K562 (cell line): Measurements from ENCODE around the gene CRABP2. TPM values are rescaled to one million over a fixed set of nuclear protein-coding genes. Genes with fewer than 3 reads are reported as not detected.
A peak's percentile ranks its signal among the peaks of the same experiment; 100 is the strongest.

Source experiments
- ARID2 ChIP-seq: fragments of 450-650 bp; IDR thresholded peaks from 2 replicates; pipeline ENCODE4 v1.6.1; 2017; ENCODE audit warnings: antibody characterized with exemption, mild to moderate bottlenecking
- BRD4 ChIP-seq: fragments of 200-600 bp; sonication (generic); IDR thresholded peaks from 2 replicates; pipeline ENCODE4 v1.6.1; 2017; ENCODE audit warnings: inconsistent platforms
- CBX2 ChIP-seq: fragments of 200-600 bp; sonication (generic); IDR thresholded peaks from one replicate; pipeline ENCODE4 v1.6.1; 2012; ENCODE audit warnings: mild to moderate bottlenecking, low read length, inconsistent platforms; ENCODE audit not compliant: insufficient read depth, poor library complexity, severe bottlenecking
- CTBP1 ChIP-seq: fragments of 450-650 bp; IDR thresholded peaks from 2 replicates; pipeline ENCODE4 v1.6.1; 2016; ENCODE audit warnings: borderline replicate concordance
- DIDO1 ChIP-seq: fragments of 450-650 bp; IDR thresholded peaks from 2 replicates; pipeline ENCODE4 v1.6.1; 2016; ENCODE audit warnings: low read depth, missing biosample characterization, missing genetic modification characterization
- EWSR1 ChIP-seq: fragments of 450-650 bp; IDR thresholded peaks from 2 replicates; pipeline ENCODE4 v1.6.1; 2018; ENCODE audit warnings: borderline replicate concordance, mild to moderate bottlenecking, low read depth, moderate library complexity; ENCODE audit not compliant: partially characterized antibody
- LCOR ChIP-seq: sonication (generic); formaldehyde crosslinking; IDR thresholded peaks from 2 replicates; pipeline ENCODE4 v1.8.0; 2022; ENCODE audit warnings: mild to moderate bottlenecking, missing genetic modification reagents
- MAFK ChIP-seq: IDR thresholded peaks from 2 replicates; pipeline ENCODE4 v1.6.1; 2011; ENCODE audit warnings: low read length, improper control_type of control experiment
- NEUROD1 ChIP-seq: fragments of 150-350 bp; IDR thresholded peaks from 2 replicates; pipeline ENCODE4 v1.6.1; 2014; ENCODE audit warnings: borderline replicate concordance, low read length, low read depth; ENCODE audit not compliant: partially characterized antibody
- SIX5 ChIP-seq, 2 experiments: IDR thresholded peaks; 2 replicates each; pipeline ENCODE4 v1.6.1; 2011; ENCODE audit warnings: low read length in 2 of 2, borderline replicate concordance in 1 of 2, low read depth in 1 of 2, mild to moderate bottlenecking in 1 of 2, moderate library complexity in 1 of 2; ENCODE audit not compliant: insufficient read depth in 1 of 2
- ZBTB7A ChIP-seq: IDR thresholded peaks from 2 replicates; pipeline ENCODE4 v1.6.1; 2011; ENCODE audit warnings: low read depth, mild to moderate bottlenecking, low read length, moderate library complexity, borderline replicate concordance; ENCODE audit not compliant: control insufficient read depth
- ZNF133 ChIP-seq: fragments of 250-450 bp; sonication (Bioruptor Pico); IDR thresholded peaks from 2 replicates; pipeline ENCODE4 v1.4.0; 2020; ENCODE audit warnings: mild to moderate bottlenecking
- ZNF197 ChIP-seq: fragments of 200-800 bp; sonication (Bioruptor generic); IDR thresholded peaks from 2 replicates; pipeline ENCODE4 v1.6.1; 2016; ENCODE audit warnings: low read depth, missing genetic modification characterization, missing compliant biosample characterization
- ZNF764 ChIP-seq: fragments of 250-450 bp; sonication (Bioruptor Pico); IDR thresholded peaks from 2 replicates; pipeline ENCODE4 v1.4.0; 2020; ENCODE audit warnings: low read depth, mild to moderate bottlenecking, moderate library complexity
- polyA plus RNA-seq, 8 experiments: library from polyadenylated mRNA; depleted of rRNA in 4 of 8; stranded (reverse) in 5 of 8; unstranded in 3 of 8; fragments of >200 nt; fragmentation: Nextera tagmentation in 2 of 8; fragmentation: Illumina TruSeq in 1 of 8; extraction: Ambion mirVana in 2 of 8; extraction: Trizol in 1 of 8; gene quantifications; 2 replicates each; pipeline versions ENCODE4 v1.2.1 to v1.2.3, GENCODE V29; 2011 to 2014; ENCODE audit warnings: inconsistent platforms in 1 of 8, missing spikeins in 1 of 8
- total RNA-seq, 7 experiments: library from RNA; depleted of rRNA in 6 of 7; stranded (reverse); fragments of >200 nt in 6 of 7; fragmentation: Illumina TruSeq in 2 of 7; extraction: Trizol in 2 of 7; gene quantifications; 2 replicates each; pipeline versions ENCODE4 v1.2.1 to v1.2.3, GENCODE V29; 2011 to 2021; ENCODE audit warnings: low replicate concordance in 1 of 7
- TF ChIP-seq, protein P1 (sequence below): sonication (generic); formaldehyde crosslinking; IDR thresholded peaks from 2 replicates; pipeline ENCODE4 v1.8.1; 2023; ENCODE audit warnings: mild to moderate bottlenecking, missing genetic modification reagents
- TF ChIP-seq, protein P2 (sequence below), 2 experiments: fragments of 450-650 bp; formaldehyde crosslinking in 1 of 2; IDR thresholded peaks; 2 replicates each; pipeline versions ENCODE4 v1.4.0 to v1.6.1; 2014 to 2020; ENCODE audit warnings: mild to moderate bottlenecking in 2 of 2, borderline replicate concordance in 1 of 2, low read depth in 1 of 2
- TF ChIP-seq, protein P3 (sequence below): sonication (generic); IDR thresholded peaks from 2 replicates; pipeline ENCODE4 v1.6.1; 2016

The CRABP2 gene
- total and polyA plus RNA-seq, 9 of the 15 experiments (the other 6 are each of a cell fraction or from before 2014, with no cell fraction given), result 0.30 to 2.5 (median 0.82) TPM

DNA sequence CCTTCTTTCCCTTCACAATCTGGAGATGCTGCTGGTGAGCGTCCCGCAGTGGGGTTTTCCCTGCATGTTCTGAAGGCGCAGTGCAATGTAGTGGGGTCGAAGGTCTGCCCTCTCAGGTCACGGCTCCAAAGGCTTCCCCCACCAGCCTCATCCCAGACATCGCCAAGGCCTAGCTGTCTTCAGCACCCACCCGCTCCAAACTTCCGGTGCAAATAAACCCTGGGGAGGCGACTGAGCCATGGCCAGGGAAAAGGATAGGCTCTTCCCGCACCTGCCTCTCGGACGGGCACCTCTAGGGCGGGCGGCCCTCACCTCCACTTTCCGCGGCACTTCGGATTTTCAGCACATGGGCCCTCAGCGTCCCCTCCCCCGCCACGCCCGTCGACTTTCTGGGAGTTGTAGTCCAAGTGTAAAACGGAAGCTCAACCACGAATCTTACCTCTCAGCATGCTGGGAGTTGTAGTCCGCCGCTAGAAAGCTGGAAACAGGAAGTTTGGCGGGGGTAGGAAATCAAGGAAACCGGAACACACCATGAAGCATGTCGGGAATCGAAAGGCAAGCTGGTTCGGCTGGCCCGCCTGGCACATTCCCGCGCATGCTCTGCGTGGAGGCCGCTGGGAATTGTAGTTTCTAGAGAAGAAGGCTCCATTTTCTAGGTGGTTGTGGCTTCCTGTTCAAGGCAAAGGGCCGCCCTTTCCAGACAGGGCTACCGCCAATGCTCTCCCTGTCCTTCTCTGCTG, 35.5 kb upstream of the CRABP2 start, which contains the start of gene MRPL24 (continued):
- no peak for TF ChIP-seq ZNF764 (CRISPR knock-in tag)
- TF ChIP-seq, protein P1, sequence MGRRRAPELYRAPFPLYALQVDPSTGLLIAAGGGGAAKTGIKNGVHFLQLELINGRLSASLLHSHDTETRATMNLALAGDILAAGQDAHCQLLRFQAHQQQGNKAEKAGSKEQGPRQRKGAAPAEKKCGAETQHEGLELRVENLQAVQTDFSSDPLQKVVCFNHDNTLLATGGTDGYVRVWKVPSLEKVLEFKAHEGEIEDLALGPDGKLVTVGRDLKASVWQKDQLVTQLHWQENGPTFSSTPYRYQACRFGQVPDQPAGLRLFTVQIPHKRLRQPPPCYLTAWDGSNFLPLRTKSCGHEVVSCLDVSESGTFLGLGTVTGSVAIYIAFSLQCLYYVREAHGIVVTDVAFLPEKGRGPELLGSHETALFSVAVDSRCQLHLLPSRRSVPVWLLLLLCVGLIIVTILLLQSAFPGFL, result no peak
- TF ChIP-seq, protein P2, sequence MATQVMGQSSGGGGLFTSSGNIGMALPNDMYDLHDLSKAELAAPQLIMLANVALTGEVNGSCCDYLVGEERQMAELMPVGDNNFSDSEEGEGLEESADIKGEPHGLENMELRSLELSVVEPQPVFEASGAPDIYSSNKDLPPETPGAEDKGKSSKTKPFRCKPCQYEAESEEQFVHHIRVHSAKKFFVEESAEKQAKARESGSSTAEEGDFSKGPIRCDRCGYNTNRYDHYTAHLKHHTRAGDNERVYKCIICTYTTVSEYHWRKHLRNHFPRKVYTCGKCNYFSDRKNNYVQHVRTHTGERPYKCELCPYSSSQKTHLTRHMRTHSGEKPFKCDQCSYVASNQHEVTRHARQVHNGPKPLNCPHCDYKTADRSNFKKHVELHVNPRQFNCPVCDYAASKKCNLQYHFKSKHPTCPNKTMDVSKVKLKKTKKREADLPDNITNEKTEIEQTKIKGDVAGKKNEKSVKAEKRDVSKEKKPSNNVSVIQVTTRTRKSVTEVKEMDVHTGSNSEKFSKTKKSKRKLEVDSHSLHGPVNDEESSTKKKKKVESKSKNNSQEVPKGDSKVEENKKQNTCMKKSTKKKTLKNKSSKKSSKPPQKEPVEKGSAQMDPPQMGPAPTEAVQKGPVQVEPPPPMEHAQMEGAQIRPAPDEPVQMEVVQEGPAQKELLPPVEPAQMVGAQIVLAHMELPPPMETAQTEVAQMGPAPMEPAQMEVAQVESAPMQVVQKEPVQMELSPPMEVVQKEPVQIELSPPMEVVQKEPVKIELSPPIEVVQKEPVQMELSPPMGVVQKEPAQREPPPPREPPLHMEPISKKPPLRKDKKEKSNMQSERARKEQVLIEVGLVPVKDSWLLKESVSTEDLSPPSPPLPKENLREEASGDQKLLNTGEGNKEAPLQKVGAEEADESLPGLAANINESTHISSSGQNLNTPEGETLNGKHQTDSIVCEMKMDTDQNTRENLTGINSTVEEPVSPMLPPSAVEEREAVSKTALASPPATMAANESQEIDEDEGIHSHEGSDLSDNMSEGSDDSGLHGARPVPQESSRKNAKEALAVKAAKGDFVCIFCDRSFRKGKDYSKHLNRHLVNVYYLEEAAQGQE (IDR thresholded peaks at IDR 0.05; ENCODE audit: borderline replicate concordance), result no peak
- TF ChIP-seq, protein P2 (CRISPR knock-in tag; IDR thresholded peaks at IDR 0.05; ENCODE audit: low read depth), result peak; percentile 67; the same call in 1 of the 2 replicates
- no peak for TF ChIP-seq EWSR1
- TF ChIP-seq NEUROD1, result peak; percentile 53
- no peak for TF ChIP-seq BRD4
- peak; percentile 96 to 98 for TF ChIP-seq SIX5 (IDR thresholded peaks at IDR 0.05; ENCODE audit: borderline replicate concordance in 1 of 2, insufficient read depth in 1 of 2, low read depth in 1 of 2, low read length in 2 of 2)
- peak; percentile 55; the same call in 1 of the 2 replicates for TF ChIP-seq LCOR (CRISPR knock-in tag)
- no peak for TF ChIP-seq ARID2
- TF ChIP-seq, protein P3, sequence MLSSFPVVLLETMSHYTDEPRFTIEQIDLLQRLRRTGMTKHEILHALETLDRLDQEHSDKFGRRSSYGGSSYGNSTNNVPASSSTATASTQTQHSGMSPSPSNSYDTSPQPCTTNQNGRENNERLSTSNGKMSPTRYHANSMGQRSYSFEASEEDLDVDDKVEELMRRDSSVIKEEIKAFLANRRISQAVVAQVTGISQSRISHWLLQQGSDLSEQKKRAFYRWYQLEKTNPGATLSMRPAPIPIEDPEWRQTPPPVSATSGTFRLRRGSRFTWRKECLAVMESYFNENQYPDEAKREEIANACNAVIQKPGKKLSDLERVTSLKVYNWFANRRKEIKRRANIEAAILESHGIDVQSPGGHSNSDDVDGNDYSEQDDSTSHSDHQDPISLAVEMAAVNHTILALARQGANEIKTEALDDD, result no peak
- TF ChIP-seq DIDO1 (tag), result peak; percentile 71; the same call in 1 of the 2 replicates
- TF ChIP-seq ZNF133, result no peak
- peak; percentile 55; the same call in 1 of the 2 replicates for TF ChIP-seq ZBTB7A
- TF ChIP-seq MAFK, result peak; percentile 0; the same call in 1 of the 2 replicates
- TF ChIP-seq CBX2, result no peak
- TF ChIP-seq CTBP1, result 0 out of 2 replicates have a peak, but pooled peaks have one; percentile 35
- peak; percentile 94 for TF ChIP-seq ZNF197 (CRISPR knock-in tag)
